ENCODE measurements around the gene PLP1.

GRCh38 chrX:103729015-103729414, 47.6 kb upstream of the PLP1 start:
- no peak for TF ChIP-seq CTCF (IDR thresholded peaks at IDR 0.05)
- no peak for TF ChIP-seq POLR2A (IDR thresholded peaks at IDR 0.05)
